GM12878 (cell line): ENCODE measurements around the gene PLEKHF1. TPM values are rescaled to one million over a fixed set of nuclear protein-coding genes. Genes with fewer than 3 reads are reported as not detected.

Experiments used
- ATAC-seq: fragments of 200-7000 bp; cut with Tn5 transposase; 3 replicates; pipeline ENCODE4 v1.9.1; 2020; ENCODE audit warnings: mild to moderate bottlenecking, moderate library complexity
- BruUV-seq: library from RNA; stranded (reverse); fragments of 400-500 nt; replicated peaks from 2 replicates; lab custom pipeline; 2021; lab: Mats Ljungman, UMichigan
- CTCF ChIA-PET: fragments of 300-600 bp; sonication (Branson Sonifier 250); formaldehyde crosslinking; extraction: SDS; loops from one replicate; lab custom pipeline; 2021; ENCODE audit warnings: inconsistent platforms; lab: Yijun Ruan, JAX
- POLR2A ChIA-PET: fragments of 350-600 bp; formaldehyde crosslinking; extraction: SDS; loops from one replicate; lab custom pipeline; 2021; ENCODE audit warnings: inconsistent platforms; lab: Charles Lee
- RAD21 ChIA-PET: fragments of 300-600 bp; sonication (Branson Sonifier 250); formaldehyde crosslinking; loops from one replicate; lab custom pipeline; 2023; ENCODE audit warnings: antibody characterized with exemption; ENCODE audit not compliant: unreplicated experiment; lab: Charles Lee
- SMC1A ChIA-PET: fragments of 300-600 bp; sonication (Branson Sonifier 250); formaldehyde crosslinking; loops from one replicate; lab custom pipeline; 2023; ENCODE audit not compliant: unreplicated experiment, uncharacterized antibody; lab: Charles Lee
- DNase-seq: peaks from one replicate; pipeline ENCODE4 v3.0.0-alpha.2; 2011; ENCODE audit warnings: low read depth, low spot score
- FAIRE-seq: peaks from 3 replicates; lab custom pipeline; 2011; peaks lifted over from hg19 to GRCh38; lab: Jason Lieb, UNC
- H2AFZ ChIP-seq: 2 replicates; pipeline ENCODE4 v1.6.0; 2011; ENCODE audit warnings: low read depth, low read length, control low read depth; ENCODE audit not compliant: control insufficient read depth
- H3K27ac ChIP-seq: 2 replicates; pipeline ENCODE4 v1.5.1; 2011; ENCODE audit warnings: control low read depth; ENCODE audit not compliant: control insufficient read depth, insufficient read depth
- H3K27me3 ChIP-seq, 2 experiments: replicated peaks in 1 of 2; 2 replicates each; pipeline versions ENCODE4 v1.6.0 to v1.6.1; 2011; ENCODE audit warnings: low read length in 1 of 2; ENCODE audit not compliant: control insufficient read depth in 2 of 2, insufficient read depth in 2 of 2
- H3K36me3 ChIP-seq, 2 experiments: 2 replicates each; pipeline ENCODE4 v1.5.1; 2011; ENCODE audit warnings: low read length in 1 of 2; ENCODE audit not compliant: control insufficient read depth in 2 of 2, insufficient read depth in 2 of 2
- H3K4me1 ChIP-seq: 2 replicates; pipeline ENCODE4 v1.6.1; 2011; ENCODE audit warnings: mild to moderate bottlenecking, low read length, moderate library complexity, mixed read lengths; ENCODE audit not compliant: control insufficient read depth, insufficient read depth
- H3K4me2 ChIP-seq: 2 replicates; pipeline ENCODE4 v1.6.0; 2011; ENCODE audit warnings: control low read depth; ENCODE audit not compliant: control insufficient read depth, insufficient read depth
- H3K4me3 ChIP-seq: fragments of 200-600 bp; sonication (generic); 2 replicates; pipeline ENCODE4 v1.5.1; 2016
- H3K79me2 ChIP-seq: 2 replicates; pipeline ENCODE4 v1.6.0; 2011; ENCODE audit warnings: low read length; ENCODE audit not compliant: control insufficient read depth, insufficient read depth
- H3K9ac ChIP-seq: 2 replicates; pipeline ENCODE4 v1.8.0; 2011; ENCODE audit warnings: low read length, control low read depth, mixed read lengths; ENCODE audit not compliant: control insufficient read depth, insufficient read depth
- H3K9me3 ChIP-seq: replicated peaks from 3 replicates; pipeline ENCODE4 v1.5.1; 2011; ENCODE audit warnings: mild to moderate bottlenecking, low read length; ENCODE audit not compliant: control insufficient read depth, insufficient read depth
- H4K20me1 ChIP-seq: 2 replicates; pipeline ENCODE4 v1.6.0; 2011; ENCODE audit not compliant: control insufficient read depth, insufficient read depth
- ATF3 ChIP-seq: IDR thresholded peaks from 2 replicates; pipeline ENCODE4 v1.6.1; 2011; ENCODE audit warnings: low read depth, mild to moderate bottlenecking, low read length, moderate library complexity, borderline replicate concordance; ENCODE audit errors: extremely low read depth
- BACH1 ChIP-seq: fragments of 450-650 bp; IDR thresholded peaks from 2 replicates; pipeline ENCODE4 v1.6.1; 2017; ENCODE audit warnings: mild to moderate bottlenecking, borderline replicate concordance
- EZH2 ChIP-seq: IDR thresholded peaks from 2 replicates; pipeline ENCODE4 v1.6.1; 2012; ENCODE audit warnings: low read depth, mild to moderate bottlenecking, control low read depth, inconsistent platforms, low read length, borderline replicate concordance; ENCODE audit not compliant: control insufficient read depth
- JUNB ChIP-seq: IDR thresholded peaks from 2 replicates; pipeline ENCODE4 v1.6.1; 2016; ENCODE audit warnings: antibody characterized with exemption, mild to moderate bottlenecking
- KLF5 ChIP-seq: fragments of 450-650 bp; IDR thresholded peaks from 2 replicates; pipeline ENCODE4 v1.6.1; 2014; ENCODE audit warnings: mild to moderate bottlenecking; ENCODE audit not compliant: partially characterized antibody
- MYB ChIP-seq: fragments of 150-350 bp; IDR thresholded peaks from 2 replicates; pipeline ENCODE4 v1.6.1; 2014; ENCODE audit warnings: mild to moderate bottlenecking, low read depth, low read length, borderline replicate concordance
- NR2C2 ChIP-seq: IDR thresholded peaks from 2 replicates; pipeline ENCODE4 v1.6.1; 2011; ENCODE audit warnings: borderline replicate concordance, low read depth; ENCODE audit not compliant: control insufficient read depth, insufficient read length
- NRF1 ChIP-seq: conservative IDR thresholded peaks from 2 replicates; pipeline ENCODE4 v1.6.1; 2011; ENCODE audit warnings: mild to moderate bottlenecking, low read depth, low read length, improper control_type of control experiment
- RAD51 ChIP-seq: fragments of 450-650 bp; IDR thresholded peaks from 2 replicates; pipeline ENCODE4 v1.6.1; 2016; ENCODE audit warnings: moderate library complexity, mild to moderate bottlenecking, inconsistent platforms
- TAF1 ChIP-seq: IDR thresholded peaks from 2 replicates; pipeline ENCODE4 v1.6.1; 2011; ENCODE audit warnings: mild to moderate bottlenecking, low read depth, low read length, borderline replicate concordance
- ZBED1 ChIP-seq: IDR thresholded peaks from 2 replicates; pipeline ENCODE4 v1.6.1; 2016; ENCODE audit warnings: borderline replicate concordance
- ZNF24 ChIP-seq: fragments of 450-650 bp; IDR thresholded peaks from 2 replicates; pipeline ENCODE4 v1.6.1; 2017; ENCODE audit warnings: antibody characterized with exemption, mild to moderate bottlenecking
- WGBS: methylation state at CpG from one replicate; pipeline ENCODE4 v1.1.6; 2016; ENCODE audit warnings: low lambda C conversion rate; ENCODE audit not compliant: insufficient replicate concordance, insufficient coverage; ENCODE audit errors: missing lambda C conversion rate; 5-methylcytosine and 5-hydroxymethylcytosine counted together
- in situ Hi-C: fragments of 300-500 bp; cut with MboI; formaldehyde crosslinking; loops from 9 replicates; pipeline ENCODE4 v1.14.3; 2018; ENCODE audit warnings: mixed read lengths
- intact Hi-C: fragments of 100-400 bp; cut with micrococcal nuclease; formaldehyde crosslinking; loops from one replicate; pipeline ENCODE4 v1.14.2; 2022; ENCODE audit not compliant: unreplicated experiment
- polyA plus RNA-seq, 11 experiments: library from polyadenylated mRNA; depleted of rRNA in 4 of 11; unstranded in 6 of 11; stranded (reverse) in 5 of 11; fragments of >200 nt; fragmentation: Nextera tagmentation in 4 of 11; fragmentation: Illumina TruSeq in 1 of 11; extraction: Ambion mirVana in 4 of 11; extraction: Trizol in 1 of 11; gene quantifications; 1 replicate in 1 of 11; 2 replicates in 10 of 11; pipeline versions ENCODE4 v1.2.1 to v1.2.3, GENCODE V29; 2011 to 2016; ENCODE audit warnings: inconsistent platforms in 2 of 11, missing spikeins in 2 of 11, low read depth in 1 of 11
- total RNA-seq, 4 experiments: library from RNA; depleted of rRNA in 3 of 4; stranded (reverse); fragments of >200 nt in 3 of 4; fragmentation: Illumina TruSeq in 1 of 4; extraction: Trizol in 1 of 4; gene quantifications; 2 replicates each; pipeline versions ENCODE4 v1.2.1 to v1.2.3, GENCODE V29; 2013 to 2021
- TF ChIP-seq, protein P1 (sequence below): IDR thresholded peaks from 2 replicates; pipeline ENCODE4 v1.6.1; 2012; ENCODE audit warnings: mild to moderate bottlenecking, low read depth, low read length

Gene PLEKHF1
- total and polyA plus RNA-seq, 10 of the 15 experiments (the other 5 are each of a cell fraction or from before 2014, with no cell fraction given), result 0.10 to 20.3 (median 15.3) TPM

- no peaks in the 10 kb centered on the region for H3K36me3 ChIP-seq
- SMC1A ChIA-PET, result interaction anchor here (1.7 kb wide), 1 partner anchor 32 kb away, joined by 4 read pairs; no protein-coding TSS in a partner anchor
- 42% methylated on average over 6 of the region's 6 CpGs for WGBS
- H3K4me3 ChIP-seq, result no peak overlapping the region
- no TSS peak for BruUV-seq
- H3K79me2 ChIP-seq, result no peaks in the 10 kb centered on the region
- RAD21 ChIA-PET, result no interaction called here
- ATAC-seq (no peak), FAIRE-seq (no peak), DNase-seq (no peak)
- H3K27me3 ChIP-seq, result no peaks in the 10 kb centered on the region
- in situ Hi-C loops (no loop called here), intact Hi-C loops (no loop called here)
- H2AFZ ChIP-seq, result no peak overlapping the region
- CTCF ChIA-PET, result interaction anchor here (0.8 to 1.1 kb wide), 4 partner anchors 14 to 36 kb away, joined by 3 to 4 read pairs (median 3); partner anchors contain the start of gene PLEKHF1
- H3K9me3 ChIP-seq, result no peaks in the 10 kb centered on the region
- H4K20me1 ChIP-seq, result no peaks in the 10 kb centered on the region
- H3K27ac ChIP-seq, result no peak overlapping the region
- POLR2A ChIA-PET, result no interaction called here
- no peak overlapping the region for H3K9ac ChIP-seq
- TF ChIP-seq JUNB, result no peak
- no peaks in the 10 kb centered on the region for H3K4me1 ChIP-seq
- H3K4me2 ChIP-seq, result no peak overlapping the region
These were observed 30.7 kb upstream of the PLEKHF1 start for GRCh38 chr19:29634423-29635130.

- H3K4me2 ChIP-seq, result no peak overlapping the region
- ChIA-PET SMC1A (no interaction called here), CTCF (no interaction called here), POLR2A (no interaction called here), RAD21 (no interaction called here)
- no peak overlapping the region for H3K4me3 ChIP-seq
- in situ Hi-C loops, result no loop called here
- no peak overlapping the region for H3K27ac ChIP-seq
- no peak overlapping the region for H3K9ac ChIP-seq
- no peaks in the 10 kb centered on the region for H3K27me3 ChIP-seq
- no peaks in the 10 kb centered on the region for H3K36me3 ChIP-seq
- H3K4me1 ChIP-seq, result no peaks in the 10 kb centered on the region
- intact Hi-C loops, result no loop called here
- H3K9me3 ChIP-seq, result no peaks in the 10 kb centered on the region
- no peak for FAIRE-seq
- H3K79me2 ChIP-seq, result no peaks in the 10 kb centered on the region
- TF ChIP-seq ZNF24 (no peak), KLF5 (no peak), MYB (no peak), EZH2 (no peak), ZBED1 (no peak), TAF1 (no peak), RAD51 (no peak), NR2C2 (no peak), BACH1 (no peak), ATF3 (no peak), NRF1 (no peak)
- TF ChIP-seq, protein P1, sequence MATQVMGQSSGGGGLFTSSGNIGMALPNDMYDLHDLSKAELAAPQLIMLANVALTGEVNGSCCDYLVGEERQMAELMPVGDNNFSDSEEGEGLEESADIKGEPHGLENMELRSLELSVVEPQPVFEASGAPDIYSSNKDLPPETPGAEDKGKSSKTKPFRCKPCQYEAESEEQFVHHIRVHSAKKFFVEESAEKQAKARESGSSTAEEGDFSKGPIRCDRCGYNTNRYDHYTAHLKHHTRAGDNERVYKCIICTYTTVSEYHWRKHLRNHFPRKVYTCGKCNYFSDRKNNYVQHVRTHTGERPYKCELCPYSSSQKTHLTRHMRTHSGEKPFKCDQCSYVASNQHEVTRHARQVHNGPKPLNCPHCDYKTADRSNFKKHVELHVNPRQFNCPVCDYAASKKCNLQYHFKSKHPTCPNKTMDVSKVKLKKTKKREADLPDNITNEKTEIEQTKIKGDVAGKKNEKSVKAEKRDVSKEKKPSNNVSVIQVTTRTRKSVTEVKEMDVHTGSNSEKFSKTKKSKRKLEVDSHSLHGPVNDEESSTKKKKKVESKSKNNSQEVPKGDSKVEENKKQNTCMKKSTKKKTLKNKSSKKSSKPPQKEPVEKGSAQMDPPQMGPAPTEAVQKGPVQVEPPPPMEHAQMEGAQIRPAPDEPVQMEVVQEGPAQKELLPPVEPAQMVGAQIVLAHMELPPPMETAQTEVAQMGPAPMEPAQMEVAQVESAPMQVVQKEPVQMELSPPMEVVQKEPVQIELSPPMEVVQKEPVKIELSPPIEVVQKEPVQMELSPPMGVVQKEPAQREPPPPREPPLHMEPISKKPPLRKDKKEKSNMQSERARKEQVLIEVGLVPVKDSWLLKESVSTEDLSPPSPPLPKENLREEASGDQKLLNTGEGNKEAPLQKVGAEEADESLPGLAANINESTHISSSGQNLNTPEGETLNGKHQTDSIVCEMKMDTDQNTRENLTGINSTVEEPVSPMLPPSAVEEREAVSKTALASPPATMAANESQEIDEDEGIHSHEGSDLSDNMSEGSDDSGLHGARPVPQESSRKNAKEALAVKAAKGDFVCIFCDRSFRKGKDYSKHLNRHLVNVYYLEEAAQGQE, result no peak
- H2AFZ ChIP-seq, result no peak overlapping the region
- ATAC-seq, result no peak
- no peaks in the 10 kb centered on the region for H4K20me1 ChIP-seq
- WGBS, result 60% methylated on average over 6 of the region's 6 CpGs
- DNase-seq, result no peak
- BruUV-seq, result no TSS peak
These were observed 29.3 kb upstream of the PLEKHF1 start for GRCh38 chr19:29635963-29636362.
